CD4-positive, alpha-beta T cell treated with Interleukin-15 for 4 hours (primary cell): Measurements from ENCODE around the gene NEK3.
"Not testable (repeated sequence)": the region's sequence is repeated elsewhere in the genome, so short reads cannot be mapped to it uniquely, and the experiment has no call there.

ENCODE experiments used
- DNase-seq: peaks from one replicate; pipeline ENCODE4 v3.0.0-alpha.2; 2020; ENCODE audit warnings: low spot score

The NEK3 gene

DNA sequence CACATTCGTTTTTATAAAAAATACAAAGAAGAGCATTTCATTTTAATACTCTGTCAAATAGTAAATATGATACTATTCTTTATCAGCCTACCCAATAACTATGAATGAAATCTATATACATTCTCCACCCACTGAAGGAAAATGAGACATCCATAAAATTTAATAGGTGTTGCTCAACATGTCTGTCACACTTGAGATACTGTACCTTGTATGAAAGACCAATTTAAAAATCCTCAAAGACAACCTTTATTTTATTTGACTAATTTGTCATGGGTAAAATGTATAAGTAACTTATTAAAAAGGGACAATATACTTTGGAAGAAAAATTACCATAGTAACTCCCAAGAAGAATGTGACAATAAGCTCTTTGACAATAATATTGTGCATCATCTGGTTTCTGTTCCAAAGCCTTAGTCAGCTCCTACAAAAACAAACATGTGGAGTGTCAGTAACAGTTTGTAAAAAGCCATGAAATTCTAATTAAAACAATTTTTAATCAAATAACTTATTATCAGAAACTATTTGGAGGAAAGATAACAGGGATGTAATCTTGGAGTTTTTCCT lies 11.5 kb upstream of the NEK3 start:
- DNase-seq = not testable (repeated sequence)

GRCh38 chr13:52169839-52170238 lies 10.4 kb upstream of the NEK3 start:
- DNase-seq = no peak

GRCh38 chr13:52165411-52165810 lies 6.0 kb upstream of the NEK3 start:
- no peak for DNase-seq

GRCh38 chr13:52164989-52165388 lies 5.6 kb upstream of the NEK3 start:
- no peak for DNase-seq

- DNase-seq = not testable (repeated sequence)
Measured at GRCh38 chr13:52163878-52164277, 4.5 kb upstream of the NEK3 start.

- no peak for DNase-seq
Measured at GRCh38 chr13:52162279-52163101, 3.1 kb upstream of the NEK3 start.

- no peak for DNase-seq
Measured at GRCh38 chr13:52161181-52161646, 1.8 kb upstream of the NEK3 start.

DNA sequence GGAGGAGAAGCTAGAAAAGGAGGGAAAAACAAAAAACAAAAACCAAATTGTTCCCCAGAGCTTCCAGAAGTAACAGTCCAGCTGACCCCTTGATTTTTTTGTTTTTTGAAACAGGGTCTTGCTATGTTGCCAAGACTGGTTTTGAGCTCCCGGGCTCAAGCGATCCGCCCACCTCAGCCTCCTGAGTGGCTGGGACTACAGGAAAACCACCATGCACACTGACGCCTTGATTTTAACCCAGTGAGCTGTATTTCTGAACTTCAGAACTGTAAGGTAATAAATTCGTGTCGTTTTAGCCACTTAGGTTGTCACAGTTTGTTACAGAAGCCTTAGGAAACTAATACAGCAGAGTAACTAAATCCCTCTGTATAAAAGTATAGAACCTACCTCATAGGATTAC lies 1.1 kb upstream of the NEK3 start:
- DNase-seq = no peak

- no peak for DNase-seq
Measured at GRCh38 chr13:52160053-52160452, 656 bp upstream of the NEK3 start.

DNA sequence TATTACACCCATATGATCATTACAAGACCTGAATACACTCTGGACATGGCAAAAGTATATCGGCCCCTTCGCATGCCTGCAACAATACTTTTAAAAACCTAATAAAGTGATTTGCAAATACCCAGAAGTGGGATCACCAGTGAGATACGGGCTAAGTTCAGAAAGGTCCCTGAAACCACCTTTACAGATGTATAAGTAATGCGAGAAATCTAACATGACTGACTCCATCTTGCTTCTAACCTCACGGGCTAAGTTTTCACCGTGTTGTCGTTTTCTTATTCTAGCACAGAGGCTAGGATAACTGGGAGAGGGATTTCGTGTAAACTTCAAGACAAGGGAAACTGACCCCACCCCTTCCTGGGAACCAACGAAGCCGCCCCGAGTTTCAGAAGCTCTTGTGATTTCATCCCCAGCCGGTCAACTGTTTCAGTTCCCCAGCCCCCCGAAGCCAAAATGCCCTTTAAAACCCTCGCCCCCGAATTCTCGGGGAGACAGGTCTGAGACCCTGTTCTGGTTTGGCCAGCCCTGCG lies 703 bp downstream of the NEK3 start:
- no peak for DNase-seq

- no peak for DNase-seq
Measured at GRCh38 chr13:52156724-52157261, 2.6 kb downstream of the NEK3 start.

DNA sequence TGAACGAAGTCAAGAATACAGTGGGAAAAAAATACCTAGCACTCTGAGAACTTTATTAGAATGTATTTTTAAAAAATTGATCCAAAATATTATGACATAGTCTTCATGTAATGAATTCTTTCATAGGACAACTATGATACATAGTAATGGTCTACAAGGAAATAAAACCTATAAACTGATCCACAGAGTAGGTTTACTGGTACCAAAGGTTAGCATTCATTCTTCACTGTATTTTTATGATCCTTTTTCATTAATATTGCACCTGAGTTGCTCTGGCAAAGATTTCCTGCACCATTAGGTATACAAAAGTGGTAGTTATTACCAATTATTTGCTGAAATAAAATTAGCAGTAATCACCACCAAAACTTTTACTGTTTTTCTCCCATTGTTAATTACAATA lies 4.2 kb downstream of the NEK3 start:
- no peak for DNase-seq

DNA sequence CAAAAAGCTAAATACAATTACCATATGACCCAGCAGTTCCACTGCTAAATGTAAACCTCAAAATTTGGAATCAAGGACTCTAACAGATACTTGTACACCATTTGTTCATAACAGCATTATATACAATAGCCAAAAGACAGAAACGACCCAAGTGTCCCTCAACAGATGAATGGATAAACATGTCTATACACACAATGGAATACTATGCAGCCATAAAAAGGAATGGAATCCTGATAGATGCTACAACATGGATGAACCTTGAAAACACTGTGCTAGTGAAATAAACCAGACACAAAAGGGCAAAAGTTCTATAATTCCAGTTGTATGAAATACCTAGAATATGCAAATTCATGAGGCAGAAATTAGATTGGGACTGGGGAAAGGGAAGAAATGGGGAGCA lies 12.2 kb downstream of the NEK3 start:
- DNase-seq = no peak

GRCh38 chr13:52141299-52141698 lies 18.1 kb downstream of the NEK3 start:
- DNase-seq = no peak

- no peak for DNase-seq
Measured at GRCh38 chr13:52137489-52137888, 21.9 kb downstream of the NEK3 start.

DNA sequence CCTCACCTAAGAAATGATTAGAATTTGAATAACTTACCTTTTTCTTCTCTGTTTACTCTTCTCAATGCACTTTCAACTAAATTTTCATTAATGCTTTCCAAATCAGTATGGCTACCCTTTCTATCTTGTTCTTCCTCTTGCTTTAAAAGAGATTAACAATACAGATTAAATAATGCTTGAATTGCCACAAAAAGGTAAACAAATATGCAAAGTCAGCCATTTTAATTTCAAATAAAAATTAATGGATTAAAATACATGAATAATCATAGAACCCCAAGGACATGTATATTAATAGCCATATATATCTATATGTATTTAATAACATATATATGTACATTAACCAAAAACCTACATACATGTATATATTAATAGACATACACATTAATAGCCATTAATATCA lies 22.6 kb downstream of the NEK3 start:
- no peak for DNase-seq

GRCh38 chr13:52130641-52131040 lies 28.8 kb downstream of the NEK3 start:
- no peak for DNase-seq

- DNase-seq = peak; percentile 36
Measured at GRCh38 chr13:52128714-52129700, 30.4 kb downstream of the NEK3 start, which contains the start of gene NEK5. TSS of gene NEK5 (minus strand) at chr13:52129073. CDS start at chr13:52127482, 1,591 bp downstream.

DNA sequence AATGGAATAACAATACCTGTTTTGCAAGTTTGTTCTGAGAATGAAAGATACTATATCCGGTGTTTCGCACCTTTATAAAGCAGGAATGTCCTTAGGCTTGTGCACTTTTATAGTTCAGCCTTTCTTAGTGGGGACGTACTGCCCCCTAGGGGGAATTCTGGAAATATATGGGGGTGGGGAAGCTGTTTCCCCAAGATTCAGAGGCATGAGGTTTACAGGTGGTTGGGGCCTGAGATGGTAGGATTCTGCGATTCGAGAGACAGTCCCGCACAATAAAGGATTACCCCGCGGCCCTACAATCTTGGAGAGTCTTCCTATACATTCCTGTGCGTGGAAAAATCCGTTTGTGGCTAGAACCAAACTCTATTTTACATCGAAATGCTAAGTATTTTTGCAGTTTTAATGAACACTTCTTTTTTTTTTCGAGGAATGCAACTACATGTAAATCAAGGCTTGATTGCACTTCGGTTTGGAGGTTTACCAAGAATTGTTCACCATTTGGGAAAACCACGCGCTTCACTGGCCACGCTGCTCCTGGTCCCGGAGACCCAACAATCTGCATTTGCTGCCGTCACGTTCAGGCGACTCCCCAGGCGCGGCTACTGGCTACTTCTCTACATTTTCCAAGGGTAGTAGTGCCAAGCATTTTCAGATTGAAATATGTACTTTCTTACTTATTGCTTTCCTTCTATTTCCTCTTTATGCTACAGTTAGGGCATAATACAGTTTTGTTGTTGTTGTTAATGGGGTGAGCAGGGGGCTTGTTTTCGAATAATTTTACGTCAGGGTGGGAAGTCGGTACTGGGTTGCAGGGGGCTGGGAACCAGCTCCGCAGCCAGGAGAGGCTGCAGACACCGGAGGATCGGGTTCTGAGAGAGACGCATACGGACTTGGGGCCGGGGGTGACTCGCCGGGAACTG lies 31.4 kb downstream of the NEK3 start:
- peak; percentile 71 for DNase-seq

DNA sequence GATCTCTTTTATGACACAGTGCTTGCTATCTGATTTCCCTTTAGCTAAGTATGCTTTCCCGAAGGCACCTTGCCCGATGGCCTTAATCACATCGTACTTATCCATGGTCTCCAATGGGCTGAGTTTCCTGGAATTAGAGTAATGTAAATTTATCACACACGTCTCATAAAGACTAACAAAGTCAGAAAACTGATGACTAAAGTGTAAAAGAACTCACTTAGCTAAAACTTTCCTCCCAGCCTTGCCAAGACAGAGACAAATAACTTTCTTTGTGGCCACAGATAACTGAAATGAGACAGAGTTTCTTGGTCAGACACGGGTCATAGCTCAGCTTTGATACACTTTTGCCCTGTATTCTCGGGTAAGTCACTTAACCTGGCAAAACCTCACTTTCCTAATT lies 32.0 kb downstream of the NEK3 start:
- no peak for DNase-seq

DNA sequence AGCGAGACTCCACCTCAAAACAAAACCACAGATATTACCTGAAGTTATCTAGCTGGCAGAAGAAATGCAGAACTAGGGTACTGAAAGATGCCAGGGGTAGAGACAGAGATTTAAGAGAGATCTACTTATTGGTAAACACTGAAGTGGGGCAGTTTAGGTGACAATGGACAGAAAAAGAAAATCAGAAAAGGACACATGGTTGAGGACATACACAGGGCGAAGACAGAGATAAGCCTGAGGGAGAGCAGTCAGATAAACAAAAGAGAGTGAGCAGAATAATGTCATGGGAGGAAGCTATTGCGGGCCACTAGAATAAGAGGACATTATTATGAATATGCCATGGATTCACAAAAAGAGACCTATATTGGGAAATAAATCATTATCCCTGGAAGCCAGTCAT lies 33.9 kb downstream of the NEK3 start:
- DNase-seq = no peak
